NCI-H524 (cell line): ENCODE measurements around the gene SMIM1.
"Not testable (repeated sequence)": the region's sequence is repeated elsewhere in the genome, so short reads cannot be mapped to it uniquely, and the experiment has no call there.

Experiments used
- DNase-seq, 2 experiments: peaks; one replicate each; lab custom pipeline; 2025; lab: John Stamatoyannopoulos, UW

The SMIM1 gene

DNA sequence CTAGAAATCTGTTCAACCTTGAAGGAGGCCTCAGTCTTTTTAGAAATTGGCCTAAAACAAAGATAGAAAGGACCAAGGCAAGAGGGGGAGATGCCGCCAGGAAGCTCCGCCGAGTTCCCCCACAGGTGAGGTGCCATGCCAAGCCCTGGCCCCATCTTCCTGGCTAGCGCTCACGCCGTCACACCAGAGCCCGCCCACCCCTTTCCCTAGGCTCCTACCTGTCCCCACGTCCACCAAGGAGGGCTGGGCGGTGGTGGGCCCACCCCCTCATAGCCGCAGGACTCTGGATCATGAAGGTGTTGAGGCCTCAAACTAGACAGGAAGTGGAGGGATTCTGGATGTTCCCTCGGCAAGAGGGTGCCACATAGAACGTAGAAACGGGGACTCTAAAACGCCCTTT lies 35.8 kb upstream of the SMIM1 start:
- no peak for DNase-seq

GRCh38 chr1:3738943-3739342 lies 33.6 kb upstream of the SMIM1 start:
- DNase-seq: no peak

DNA sequence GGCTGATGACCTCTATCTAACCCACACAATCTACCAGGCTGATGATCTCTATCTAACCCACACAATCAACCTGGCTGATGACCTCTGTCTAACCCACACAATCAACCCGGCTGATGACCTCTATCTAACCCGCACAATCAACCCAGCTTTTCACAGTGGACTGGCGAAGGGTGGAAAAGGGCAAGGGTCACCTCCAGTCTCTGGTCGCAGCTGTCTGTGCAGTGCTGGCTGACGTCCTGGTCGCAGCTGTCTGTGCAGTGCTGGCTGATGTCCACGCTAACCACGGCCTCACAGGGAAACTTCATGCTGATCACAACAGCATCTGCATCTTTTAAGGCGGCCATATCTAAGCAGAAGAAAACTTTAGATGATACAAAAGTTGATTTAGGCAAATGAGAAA lies 32.5 kb upstream of the SMIM1 start:
- DNase-seq: no peak

DNA sequence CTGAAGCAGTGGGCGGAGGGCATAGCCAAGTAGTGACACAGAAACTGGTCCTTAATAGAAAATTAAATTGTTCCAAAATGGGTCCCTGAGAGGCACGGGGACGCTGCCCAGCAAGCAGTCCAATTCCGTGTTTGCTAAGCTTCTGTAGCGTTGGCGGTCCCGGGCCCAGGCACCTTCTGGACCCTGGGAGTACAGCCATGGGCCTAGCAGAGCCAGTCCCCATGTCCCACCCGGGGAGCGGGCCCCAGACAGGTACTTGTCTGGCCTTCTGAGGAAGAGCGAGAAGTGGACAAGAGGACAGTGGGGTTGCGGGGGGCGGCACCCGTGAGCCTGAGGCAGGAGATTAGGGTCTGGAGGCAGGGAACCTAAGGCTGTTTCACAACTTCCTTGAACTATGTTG lies 31.8 kb upstream of the SMIM1 start:
- no peak for DNase-seq

- no peak for DNase-seq
These were observed 30.7 kb upstream of the SMIM1 start for GRCh38 chr1:3741566-3742438.

DNA sequence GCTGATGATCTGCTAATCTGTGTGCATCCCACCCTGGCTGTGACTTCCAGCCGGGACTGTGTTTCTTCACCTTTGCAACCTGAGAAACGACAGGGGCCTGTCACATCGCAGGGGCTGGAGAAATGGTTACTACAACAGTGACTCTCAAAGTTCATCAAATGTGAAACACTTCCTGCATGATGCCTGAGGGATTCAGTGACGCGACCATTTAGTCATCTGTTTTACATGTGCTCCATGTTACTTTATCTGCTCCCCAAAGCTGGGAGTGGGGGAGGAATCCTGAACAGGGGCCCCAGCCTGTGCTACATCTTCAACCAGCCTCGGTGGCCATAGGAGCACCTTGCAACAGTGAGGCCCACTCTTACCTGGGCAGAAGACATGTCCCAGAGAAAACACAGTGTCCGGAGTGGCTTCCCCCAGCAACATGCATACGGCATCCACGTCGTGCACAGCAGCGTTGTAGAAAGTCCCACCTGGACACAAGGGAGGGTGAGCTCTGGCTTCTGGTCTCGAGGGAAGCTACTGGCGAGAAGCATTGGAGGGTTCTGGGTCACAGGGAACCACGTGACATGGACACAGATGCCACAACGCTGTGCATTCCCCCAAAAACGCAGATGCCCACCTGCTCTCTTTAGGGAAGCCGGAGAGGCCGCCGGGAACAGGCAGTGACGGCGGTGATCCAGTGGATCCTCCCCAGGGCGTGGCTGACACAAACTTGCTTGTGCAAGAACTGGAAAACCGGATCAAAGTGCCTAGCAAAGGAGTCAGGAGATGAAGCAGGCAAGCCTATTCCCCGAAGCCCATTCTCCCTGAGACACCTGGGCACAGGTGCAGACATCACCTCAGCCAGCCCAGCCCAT lies 29.9 kb upstream of the SMIM1 start:
- no peak for DNase-seq

DNA sequence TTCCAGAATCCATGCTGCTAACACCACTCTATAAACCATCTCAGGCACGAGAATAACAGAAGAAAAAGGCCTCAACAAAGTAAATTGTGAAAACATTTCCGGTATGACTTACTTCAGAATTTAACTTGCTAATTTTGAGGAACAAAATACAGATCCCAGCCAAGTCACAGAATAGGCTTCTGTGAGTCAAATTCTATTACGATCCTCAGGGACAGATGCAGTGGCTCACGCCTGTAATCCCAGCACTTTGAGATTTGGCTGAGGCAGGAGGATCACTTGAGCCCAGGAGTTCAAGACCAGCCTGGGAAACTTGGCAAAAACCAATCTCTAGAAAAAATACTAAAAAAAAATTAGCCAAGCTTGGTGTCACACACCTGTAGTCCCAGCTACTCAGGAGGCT lies 29.1 kb upstream of the SMIM1 start:
- no peak for DNase-seq

DNA sequence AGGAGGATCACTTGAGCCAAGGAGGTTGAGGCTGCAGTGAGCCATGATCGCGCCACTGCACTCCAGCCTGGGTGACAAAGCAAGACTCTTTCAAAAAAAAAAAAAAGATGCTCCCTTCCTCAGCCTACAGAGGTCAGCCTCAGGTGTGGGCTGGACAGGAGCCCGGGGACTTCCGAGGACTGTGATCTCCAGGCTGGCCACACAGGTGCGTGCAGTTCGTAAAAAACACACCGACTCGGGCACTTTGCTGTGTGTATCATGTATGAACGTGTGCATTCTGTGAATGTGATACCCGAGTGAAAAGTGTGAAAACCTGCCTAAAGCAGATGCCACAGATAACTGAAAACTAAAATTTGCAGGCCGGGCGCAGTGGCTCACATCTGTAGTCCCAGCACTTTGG lies 28.7 kb upstream of the SMIM1 start:
- DNase-seq: no peak

DNA sequence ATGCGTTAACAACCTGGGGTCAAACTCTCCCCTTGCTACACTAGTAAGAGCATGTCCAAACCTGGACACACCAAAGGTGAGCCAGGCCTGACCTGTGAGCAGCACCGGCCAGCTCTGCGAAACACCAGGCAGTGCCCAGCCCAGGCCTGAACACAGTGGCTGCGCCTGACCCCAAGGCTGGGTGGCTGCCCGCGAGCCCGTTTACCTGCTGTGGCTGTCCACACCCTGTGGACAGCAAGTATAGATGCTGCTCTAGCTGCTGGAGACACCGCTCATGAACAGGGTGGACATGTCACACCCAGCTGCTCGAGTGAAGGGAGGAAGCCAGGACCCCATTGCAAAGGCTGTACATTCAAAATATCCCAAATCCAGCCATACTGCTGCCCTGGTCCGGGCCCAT lies 27.9 kb upstream of the SMIM1 start:
- no peak for DNase-seq

DNA sequence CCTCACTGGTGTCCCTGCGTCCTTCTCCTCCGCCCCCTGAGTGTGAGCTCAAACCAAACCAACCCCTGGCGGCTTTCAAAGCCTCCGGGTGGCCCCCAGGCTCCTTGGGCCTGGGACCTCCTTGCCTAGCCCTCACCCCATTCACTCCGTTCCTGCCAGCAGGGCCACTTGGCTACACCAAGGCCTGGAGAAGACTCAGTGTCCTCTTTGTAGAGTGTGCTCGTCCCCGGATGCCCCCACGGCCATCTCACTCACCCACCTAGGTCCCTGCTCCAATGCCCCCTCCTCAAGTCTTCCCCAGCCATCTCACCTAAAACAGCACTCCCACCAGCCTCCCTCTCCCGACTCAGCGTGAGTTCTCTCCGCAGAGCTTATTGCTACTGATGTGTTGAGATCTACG lies 27.5 kb upstream of the SMIM1 start:
- DNase-seq: no peak

DNA sequence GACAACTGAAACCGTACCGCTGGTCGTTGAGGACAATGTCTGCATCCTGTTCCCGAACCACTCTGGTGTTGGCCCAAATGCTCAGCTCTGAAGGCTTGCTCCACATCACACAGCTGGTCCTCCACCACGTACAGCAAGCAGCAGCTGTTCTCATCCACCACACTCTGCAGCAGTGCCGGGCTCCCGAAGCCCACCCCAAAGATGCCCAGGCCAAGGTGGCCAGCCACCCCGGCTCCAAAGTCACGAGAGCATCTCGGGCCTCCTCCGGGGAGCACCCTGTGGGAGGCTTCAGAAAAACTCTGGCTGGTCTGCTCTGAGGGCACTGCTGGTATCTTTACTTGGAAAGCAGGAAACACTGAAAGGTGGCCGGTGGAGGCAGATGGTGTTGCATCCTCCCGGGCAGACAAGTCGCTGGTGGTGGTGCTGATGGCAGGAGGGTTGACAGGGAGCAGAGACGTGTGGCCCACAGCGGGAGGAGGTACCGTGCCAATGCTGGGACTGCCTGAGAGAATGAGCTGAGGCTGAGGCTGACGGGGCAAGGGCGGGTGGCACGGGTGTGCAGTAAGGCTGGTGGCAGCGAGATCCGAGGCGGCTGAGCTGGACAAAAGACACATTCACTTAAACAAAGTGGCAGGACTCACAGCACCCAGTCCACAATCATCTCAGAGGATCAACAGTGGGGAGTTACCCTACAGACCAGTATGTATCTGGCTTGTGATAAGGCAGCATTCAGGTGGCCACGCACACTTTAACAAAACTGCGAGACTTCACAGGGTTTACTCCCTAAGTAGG lies 26.8 kb upstream of the SMIM1 start:
- DNase-seq: no peak

GRCh38 chr1:3746389-3746829 lies 26.1 kb upstream of the SMIM1 start:
- no peak for DNase-seq

DNA sequence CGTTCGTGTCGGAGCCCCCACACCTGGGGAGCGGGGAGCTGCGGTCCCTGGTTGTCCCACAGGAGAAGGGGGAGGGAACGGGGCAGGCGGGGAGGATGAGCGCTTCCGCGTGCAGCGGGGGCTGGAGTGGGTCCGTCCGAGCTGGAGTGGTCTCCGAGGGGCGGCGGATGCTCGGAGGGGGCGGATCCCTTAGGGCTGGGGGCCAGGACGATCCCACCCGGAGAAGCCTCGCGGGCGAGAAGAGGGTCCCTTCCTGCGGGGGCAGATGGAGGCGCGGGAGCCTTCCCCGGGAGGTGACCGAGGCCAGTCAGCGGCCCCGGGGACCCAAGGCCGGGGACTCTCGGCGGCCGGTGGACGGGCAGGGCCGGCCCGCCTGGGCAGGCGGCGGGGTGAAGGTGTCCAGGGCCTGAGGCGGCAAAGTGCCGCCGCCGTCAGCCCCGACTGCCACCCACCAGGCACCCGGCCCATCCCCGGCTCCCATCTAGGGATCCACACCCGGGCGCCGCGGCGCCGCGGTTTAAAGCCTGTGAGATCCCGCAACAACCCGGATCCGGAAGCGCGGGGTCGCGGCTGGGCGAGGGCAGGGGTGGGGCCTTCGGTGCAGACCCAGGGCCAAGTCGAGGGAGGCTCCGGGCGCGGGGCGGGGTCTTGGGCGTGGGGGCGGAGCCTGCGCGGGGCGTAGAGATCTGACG lies 25.6 kb upstream of the SMIM1 start:
- peak; percentile 53 to 75 for DNase-seq

GRCh38 chr1:3747522-3747848 lies 25.1 kb upstream of the SMIM1 start:
- no peak for DNase-seq

GRCh38 chr1:3747903-3748302 lies 24.6 kb upstream of the SMIM1 start:
- DNase-seq: no peak

DNA sequence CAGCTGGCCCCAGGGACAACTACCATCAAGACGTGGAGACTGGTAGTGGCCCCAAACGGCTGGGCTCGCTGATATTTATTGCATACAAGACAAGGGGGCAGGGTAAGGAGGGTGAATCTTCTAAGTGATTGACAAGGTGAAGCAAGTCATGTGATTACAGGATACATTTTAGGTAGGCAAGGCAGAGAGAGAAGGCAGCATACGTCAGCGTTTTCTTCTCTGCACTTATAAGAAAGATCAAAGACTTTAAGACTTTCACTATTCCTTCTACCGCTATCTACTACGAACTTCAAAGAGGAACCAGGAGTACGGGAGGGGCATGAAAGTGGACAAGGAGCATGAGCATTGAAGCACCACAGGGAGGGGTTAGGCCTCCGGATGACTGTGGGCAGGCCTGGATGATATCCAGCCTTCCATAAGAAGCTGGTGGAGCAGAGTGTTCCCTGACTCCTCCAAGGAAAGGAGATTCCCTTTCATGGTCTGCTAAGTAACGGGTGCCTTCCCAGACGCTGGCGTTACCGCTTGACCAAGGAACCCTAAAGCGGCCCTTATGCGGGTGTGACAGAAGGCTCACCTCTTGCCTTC lies 24.1 kb upstream of the SMIM1 start:
- not testable (repeated sequence) for DNase-seq

GRCh38 chr1:3749512-3749911 lies 23.0 kb upstream of the SMIM1 start:
- no peak for DNase-seq

DNA sequence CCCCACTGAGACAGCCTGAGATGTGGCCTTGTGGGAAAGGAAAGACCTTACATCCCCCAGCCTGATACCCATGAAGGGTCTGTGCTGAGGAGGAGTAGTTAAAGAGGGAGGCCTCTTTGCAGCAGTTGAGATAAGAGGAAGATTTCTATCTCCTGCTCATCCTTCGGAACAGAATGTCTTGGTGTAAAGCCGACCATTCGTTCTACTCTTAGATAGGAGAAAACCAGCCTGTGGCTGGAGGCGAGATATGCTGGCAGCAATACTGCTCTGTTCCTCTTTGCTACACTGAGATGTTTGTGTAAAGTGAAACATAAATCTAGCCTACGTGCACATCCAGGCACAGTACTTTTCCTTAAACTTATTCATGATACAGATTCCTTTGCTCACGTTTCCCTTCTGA lies 21.8 kb upstream of the SMIM1 start:
- no peak for DNase-seq

DNA sequence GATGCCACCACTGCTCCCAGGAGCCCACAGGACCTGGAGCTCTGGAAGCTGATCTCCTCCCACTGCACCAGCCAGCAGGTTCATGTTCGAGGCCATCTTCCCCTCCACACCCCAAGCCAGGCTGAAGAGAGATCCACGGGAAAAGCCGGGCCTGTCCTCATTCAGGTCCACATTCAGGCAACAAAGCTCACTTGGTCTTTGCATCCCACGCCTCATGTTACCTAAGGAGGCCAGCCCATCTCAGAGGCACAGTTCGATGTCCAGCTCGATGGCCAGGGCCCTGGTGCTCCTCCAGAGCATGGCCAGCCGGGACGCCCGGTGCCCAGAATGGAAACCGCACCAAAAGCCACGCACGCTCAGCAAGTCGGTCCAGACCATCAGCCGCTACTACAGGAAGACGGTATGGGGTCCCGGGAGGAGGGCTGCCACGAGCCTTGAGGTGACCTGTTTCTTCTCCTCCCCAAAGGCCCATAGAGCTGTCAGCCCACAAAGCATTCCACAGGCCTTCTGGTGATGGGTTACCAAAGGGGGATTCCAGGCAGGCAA lies 20.1 kb upstream of the SMIM1 start, which contains the start of gene CCDC27:
Gene CCDC27, plus strand, starts transcription at position 51 of the 546 bp plus-strand sequence. Its CDS starts 32 bp downstream, at position 83.
- DNase-seq: no peak

DNA sequence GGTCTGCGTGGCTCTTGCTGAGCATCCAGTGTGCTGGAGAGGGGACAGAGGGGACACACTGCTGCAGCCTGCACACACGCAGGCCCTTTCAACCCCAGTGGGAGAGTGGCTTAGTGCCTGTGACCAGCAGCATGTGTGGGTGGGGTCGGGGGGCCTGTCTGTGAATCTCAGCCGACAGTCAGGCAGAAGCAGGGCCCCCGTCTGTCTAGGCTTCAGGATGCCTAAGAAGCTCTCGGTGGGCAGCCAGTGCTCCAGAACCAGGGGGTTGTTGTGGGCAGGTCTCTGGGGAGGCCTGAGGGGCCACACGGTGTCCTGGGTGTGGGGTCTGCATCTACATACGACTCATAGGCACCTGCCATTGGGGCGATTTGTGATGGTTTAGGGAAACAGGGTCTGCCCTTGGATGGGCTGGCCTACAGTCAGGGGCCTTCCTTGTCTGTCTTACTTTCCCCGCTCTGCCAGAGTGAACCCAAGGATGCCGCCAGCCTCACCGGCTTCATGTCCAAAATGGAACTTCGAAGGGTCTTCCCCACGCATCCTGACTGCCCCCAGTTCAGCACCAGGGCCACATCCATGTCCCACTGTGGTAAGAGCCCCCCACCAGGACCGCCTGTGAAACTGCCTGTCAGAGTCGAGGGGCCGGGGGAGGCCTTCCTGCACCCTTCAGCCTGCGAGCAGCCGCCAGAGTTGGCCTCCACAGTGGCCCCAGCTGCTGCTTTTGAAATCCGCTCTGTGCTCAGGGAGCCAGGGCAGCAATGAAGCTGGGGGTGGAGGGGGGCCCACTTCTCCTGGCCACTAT lies 18.7 kb upstream of the SMIM1 start:
- no peak for DNase-seq
